Immature natural killer cell (primary cell): ENCODE data around the gene EMD. TPM values are rescaled to one million over a fixed set of nuclear protein-coding genes. Genes with fewer than 3 reads are reported as not detected.
"Not testable (repeated sequence)": the region's sequence is repeated elsewhere in the genome, so short reads cannot be mapped to it uniquely, and the experiment has no call there.

ENCODE experiments used
- DNase-seq, 3 donors: peaks; one replicate each; pipeline ENCODE4 v3.0.0; 2022; ENCODE audit warnings: mixed read lengths in 1 of 3
- H3K27ac Mint-ChIP-seq, 6 donors: one replicate each; pipeline ENCODE4 v1.8.0; 2020; ENCODE audit warnings: mixed read lengths in 6 of 6, mild to moderate bottlenecking in 5 of 6, inconsistent platforms in 4 of 6, moderate library complexity in 3 of 6
- H3K27me3 Mint-ChIP-seq, 3 donors: one replicate each; pipeline ENCODE4 v1.8.0; 2020 to 2021; ENCODE audit warnings: low read depth in 3 of 3, mild to moderate bottlenecking in 3 of 3, mixed read lengths in 3 of 3, moderate library complexity in 3 of 3, inconsistent platforms in 1 of 3
- H3K36me3 Mint-ChIP-seq, 3 donors: one replicate each; pipeline ENCODE4 v1.8.0; 2020; ENCODE audit warnings: mixed read lengths in 3 of 3, inconsistent platforms in 2 of 3, mild to moderate bottlenecking in 2 of 3
- H3K4me1 Mint-ChIP-seq, 2 donors: one replicate each; pipeline ENCODE4 v1.8.0; 2020; ENCODE audit warnings: inconsistent platforms in 2 of 2, mild to moderate bottlenecking in 2 of 2, mixed read lengths in 2 of 2, moderate library complexity in 1 of 2
- H3K4me3 Mint-ChIP-seq, 5 donors: one replicate each; pipeline ENCODE4 v1.8.0; 2020; ENCODE audit warnings: mild to moderate bottlenecking in 5 of 5, mixed read lengths in 5 of 5, inconsistent platforms in 3 of 5, moderate library complexity in 3 of 5
- H3K9me3 Mint-ChIP-seq, 6 donors: one replicate each; pipeline ENCODE4 v1.8.0; 2020; ENCODE audit warnings: mild to moderate bottlenecking in 6 of 6, mixed read lengths in 6 of 6, inconsistent platforms in 4 of 6, moderate library complexity in 3 of 6
- polyA plus RNA-seq, 3 donors: library from polyadenylated mRNA; unstranded; fragments of 300-500 nt; fragmentation: Illumina TruSeq; gene quantifications; one replicate each; pipeline ENCODE4 v1.2.3, GENCODE V29; 2021

EMD gene
- polyA plus RNA-seq, 3 donors from 2014 or later = 27.2 to 31.2 (median 28.9) TPM

GRCh38 chrX:154379569-154379951 is 465 bp downstream of the EMD start:
- peaks cover 14 to 17% (median 17%) of the 10 kb centered on the region in 3 donors for H3K27me3 Mint-ChIP-seq
- peak overlapping the region; percentile 78 to 82 (median 79) for H3K4me3 Mint-ChIP-seq
- no peak for DNase-seq
- peak overlapping the region; percentile 87 to 95 (median 93) for H3K27ac Mint-ChIP-seq
- H3K9me3 Mint-ChIP-seq = no peaks in the 10 kb centered on the region
- peaks cover 22 to 30% of the 10 kb centered on the region in 2 donors for H3K4me1 Mint-ChIP-seq
- H3K36me3 Mint-ChIP-seq = peaks cover 0 to 3% (median 3%) of the 10 kb centered on the region in 3 donors

GRCh38 chrX:154380153-154380552 is 1.1 kb downstream of the EMD start:
- Mint-ChIP-seq H3K27ac (peak overlapping the region; percentile 87 to 95 (median 93)), H3K4me1 (peaks cover 22 to 29% of the 10 kb centered on the region in 2 donors)

GRCh38 chrX:154380787-154381186 is 1.7 kb downstream of the EMD start:
- Mint-ChIP-seq H3K4me1 (peaks cover 22 to 27% of the 10 kb centered on the region in 2 donors), H3K36me3 (peaks cover 0 to 3% (median 3%) of the 10 kb centered on the region in 3 donors), H3K9me3 (no peaks in the 10 kb centered on the region), H3K27ac (peak overlapping the region; percentile 87 to 95 (median 93)), H3K4me3 (peak overlapping the region; percentile 78 to 82 (median 79)), H3K27me3 (peaks cover 14 to 15% (median 15%) of the 10 kb centered on the region in 3 donors)
- DNase-seq = no peak

More at GRCh38 chrX:154380153-154380552, 1.1 kb downstream of the EMD start:
- no peak for DNase-seq
- Mint-ChIP-seq H3K36me3 (peaks cover 0 to 3% (median 3%) of the 10 kb centered on the region in 3 donors), H3K4me3 (peak overlapping the region; percentile 78 to 82 (median 79)), H3K9me3 (no peaks in the 10 kb centered on the region), H3K27me3 (peaks cover 14 to 18% (median 17%) of the 10 kb centered on the region in 3 donors)

- peak overlapping the region in 4 of 6 donors; percentile 19 to 87 (median 48) for H3K27ac Mint-ChIP-seq
- peaks cover 14 to 15% (median 15%) of the 10 kb centered on the region in 3 donors for H3K27me3 Mint-ChIP-seq
- H3K9me3 Mint-ChIP-seq = no peaks in the 10 kb centered on the region
- H3K36me3 Mint-ChIP-seq = peaks cover 0 to 3% (median 3%) of the 10 kb centered on the region in 3 donors
- H3K4me3 Mint-ChIP-seq = peak overlapping the region in 3 of 5 donors; percentile 15 to 44 (median 18)
- peaks cover 22 to 27% of the 10 kb centered on the region in 2 donors for H3K4me1 Mint-ChIP-seq
- DNase-seq = no peak
Observed at GRCh38 chrX:154381271-154381670, 2.2 kb downstream of the EMD start.

GRCh38 chrX:154382483-154383069 is 3.5 kb downstream of the EMD start:
- peaks cover 13 to 15% (median 14%) of the 10 kb centered on the region in 3 donors for H3K27me3 Mint-ChIP-seq
- no peak for DNase-seq
- peak overlapping the region in 4 of 6 donors; percentile 17 to 42 (median 30) for H3K27ac Mint-ChIP-seq
- H3K4me3 Mint-ChIP-seq = no peak overlapping the region
- H3K4me1 Mint-ChIP-seq = peaks cover 19 to 23% of the 10 kb centered on the region in 2 donors
- H3K36me3 Mint-ChIP-seq = peaks cover 0 to 3% (median 3%) of the 10 kb centered on the region in 3 donors
- H3K9me3 Mint-ChIP-seq = no peaks in the 10 kb centered on the region

- no peaks in the 10 kb centered on the region for H3K9me3 Mint-ChIP-seq
- H3K4me1 Mint-ChIP-seq = peaks cover 14 to 21% of the 10 kb centered on the region in 2 donors
- H3K36me3 Mint-ChIP-seq = peaks cover 0 to 3% (median 3%) of the 10 kb centered on the region in 3 donors
- H3K4me3 Mint-ChIP-seq = no peak overlapping the region
- peaks cover 11 to 13% (median 12%) of the 10 kb centered on the region in 3 donors for H3K27me3 Mint-ChIP-seq
- H3K27ac Mint-ChIP-seq = peak overlapping the region in 3 of 6 donors; percentile 68 to 77 (median 71)
- DNase-seq = no peak
Observed at GRCh38 chrX:154383359-154384283, 4.5 kb downstream of the EMD start.

- Mint-ChIP-seq H3K36me3 (peaks cover 0 to 3% (median 3%) of the 10 kb centered on the region in 3 donors), H3K4me1 (peaks cover 14 to 21% of the 10 kb centered on the region in 2 donors), H3K4me3 (no peak overlapping the region), H3K27ac (peak overlapping the region in 4 of 6 donors; percentile 65 to 71 (median 70)), H3K9me3 (no peaks in the 10 kb centered on the region), H3K27me3 (peaks cover 5 to 10% (median 8%) of the 10 kb centered on the region in 3 donors)
- no peak for DNase-seq
Observed at GRCh38 chrX:154384284-154384892, 5.3 kb downstream of the EMD start.

GRCh38 chrX:154388094-154388493 is 9.0 kb downstream of the EMD start:
- H3K27me3 Mint-ChIP-seq, H3K27ac Mint-ChIP-seq, H3K9me3 Mint-ChIP-seq, H3K4me1 Mint-ChIP-seq, H3K4me3 Mint-ChIP-seq, DNase-seq, H3K36me3 Mint-ChIP-seq: not testable (repeated sequence)

- not testable (repeated sequence) for DNase-seq, H3K4me3 Mint-ChIP-seq, H3K27me3 Mint-ChIP-seq, H3K36me3 Mint-ChIP-seq, H3K9me3 Mint-ChIP-seq, H3K4me1 Mint-ChIP-seq, H3K27ac Mint-ChIP-seq
Observed at GRCh38 chrX:154388649-154389048, 9.6 kb downstream of the EMD start.

GRCh38 chrX:154389812-154390747 is 11.0 kb downstream of the EMD start:
- H3K36me3 Mint-ChIP-seq, H3K4me1 Mint-ChIP-seq, H3K27me3 Mint-ChIP-seq, H3K9me3 Mint-ChIP-seq, H3K27ac Mint-ChIP-seq, H3K4me3 Mint-ChIP-seq: not testable (repeated sequence)
- DNase-seq = peak; percentile 33 to 65 (median 55)

GRCh38 chrX:154396363-154396762 is 17.3 kb downstream of the EMD start:
- Mint-ChIP-seq H3K36me3 (peaks cover 8 to 25% (median 13%) of the 10 kb centered on the region in 3 donors), H3K4me1 (peaks cover 15 to 24% of the 10 kb centered on the region in 2 donors), H3K27ac (peak overlapping the region in 2 of 6 donors; percentile 99), H3K27me3 (peaks cover 28 to 34% (median 32%) of the 10 kb centered on the region in 3 donors), H3K4me3 (peak overlapping the region in 2 of 5 donors; percentile 95 to 98)
- not testable (repeated sequence) for DNase-seq, H3K9me3 Mint-ChIP-seq

- H3K27ac Mint-ChIP-seq = peak overlapping the region; percentile 97 to 100 (median 99)
- peak overlapping the region; percentile 95 to 99 (median 98) for H3K4me3 Mint-ChIP-seq
- H3K9me3 Mint-ChIP-seq = no peaks in the 10 kb centered on the region
- DNase-seq = peak; percentile 65 to 69 (median 67)
- peaks cover 28 to 34% (median 32%) of the 10 kb centered on the region in 3 donors for H3K27me3 Mint-ChIP-seq
- H3K4me1 Mint-ChIP-seq = peaks cover 15 to 24% of the 10 kb centered on the region in 2 donors
- peaks cover 8 to 25% (median 13%) of the 10 kb centered on the region in 3 donors for H3K36me3 Mint-ChIP-seq
Observed at GRCh38 chrX:154396973-154397887, 18.1 kb downstream of the EMD start.
